GM18498 (cell line): ENCODE data around the gene B3GAT3.
"Not testable (repeated sequence)": the region's sequence is repeated elsewhere in the genome, so short reads cannot be mapped to it uniquely, and the experiment has no call there.

Experiments used
- ATAC-seq: cut with Tn5 transposase; IDR thresholded peaks from one replicate; pipeline ENCODE4 v1.9.1; 2021; ENCODE audit warnings: mild to moderate bottlenecking, moderate library complexity; ENCODE audit not compliant: unreplicated experiment

The B3GAT3 gene

DNA sequence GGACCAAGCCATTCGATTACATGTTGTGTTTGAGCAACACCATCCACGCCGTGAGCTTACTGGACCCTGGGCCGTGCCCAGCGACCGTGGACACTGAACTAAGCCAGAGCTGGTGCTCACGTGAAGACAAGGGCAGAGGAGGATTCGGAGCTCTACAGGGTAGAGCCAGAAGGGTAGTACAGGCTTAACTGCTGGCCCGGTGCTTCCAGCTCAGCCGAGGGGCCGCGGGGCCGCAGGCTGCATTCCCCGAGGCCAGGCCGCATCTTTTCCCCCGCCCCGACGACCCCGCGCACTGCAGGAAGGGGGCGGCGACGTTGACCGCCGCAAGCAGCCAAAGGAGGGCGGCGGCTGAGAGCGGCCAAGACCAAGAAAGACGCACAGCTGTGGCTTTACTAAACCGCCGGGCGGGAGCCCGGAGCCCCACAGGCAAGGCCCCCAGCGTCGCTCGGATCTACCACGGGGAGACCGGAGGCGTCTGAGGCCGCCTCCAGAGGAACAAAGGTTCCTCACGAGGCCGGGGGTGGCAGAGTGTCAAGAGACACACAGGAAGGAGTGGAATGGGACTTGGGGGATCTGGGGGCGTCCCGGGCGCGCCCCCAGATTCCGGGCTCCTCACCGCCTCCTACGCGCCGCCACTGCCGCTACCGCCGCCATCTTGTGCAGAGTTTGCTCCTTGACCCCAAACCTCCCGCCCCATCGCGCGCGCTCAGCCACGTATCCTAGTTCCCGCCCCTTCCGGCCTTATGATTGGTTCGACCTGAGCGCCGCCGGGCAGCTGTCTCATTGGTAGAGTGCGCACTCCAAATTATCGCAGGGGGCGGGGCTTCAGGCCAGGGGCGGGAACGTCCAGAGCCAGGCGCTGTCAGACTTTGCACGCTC, 24.4 kb upstream of the B3GAT3 start, which contains the start of gene GANAB:
Gene GANAB, minus strand, starts transcription at position 668 of the 879 bp plus-strand sequence. Its CDS starts 14 bp downstream, at position 654.
- peak; percentile 87 for ATAC-seq

DNA sequence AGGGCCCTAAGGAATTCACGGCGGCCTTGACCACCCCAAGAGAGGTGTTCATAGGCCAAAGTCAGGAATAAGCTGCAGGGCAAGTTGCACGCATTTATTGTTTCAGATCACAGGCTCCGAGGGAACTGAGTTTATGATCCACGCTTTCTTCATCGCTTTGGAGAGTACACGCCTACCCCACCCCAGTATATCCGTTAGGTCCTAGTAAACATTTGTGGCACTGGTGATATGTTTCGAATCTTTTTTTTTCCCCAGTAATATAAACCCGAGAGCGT, 23.8 kb upstream of the B3GAT3 start:
- ATAC-seq: no peak

DNA sequence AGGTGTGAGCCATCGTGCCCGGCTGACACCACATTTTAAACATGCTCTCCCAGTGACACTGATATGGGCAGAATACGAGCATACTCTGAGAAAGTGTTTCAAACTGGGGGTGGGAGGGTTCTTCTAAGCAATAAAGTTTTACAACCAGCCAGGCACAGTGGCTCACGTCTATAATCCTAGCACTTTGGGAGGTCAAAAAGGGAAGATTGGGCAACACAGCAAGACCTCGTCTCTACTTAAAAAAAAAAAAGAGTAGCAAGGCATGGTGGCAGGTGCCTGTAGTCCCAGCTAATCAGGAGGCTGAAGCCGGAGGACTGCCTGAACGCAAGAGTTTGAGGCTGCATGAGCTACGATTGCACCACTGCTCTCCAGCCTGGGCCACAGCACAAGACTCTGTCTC, 22.4 kb upstream of the B3GAT3 start:
- ATAC-seq: no peak

DNA sequence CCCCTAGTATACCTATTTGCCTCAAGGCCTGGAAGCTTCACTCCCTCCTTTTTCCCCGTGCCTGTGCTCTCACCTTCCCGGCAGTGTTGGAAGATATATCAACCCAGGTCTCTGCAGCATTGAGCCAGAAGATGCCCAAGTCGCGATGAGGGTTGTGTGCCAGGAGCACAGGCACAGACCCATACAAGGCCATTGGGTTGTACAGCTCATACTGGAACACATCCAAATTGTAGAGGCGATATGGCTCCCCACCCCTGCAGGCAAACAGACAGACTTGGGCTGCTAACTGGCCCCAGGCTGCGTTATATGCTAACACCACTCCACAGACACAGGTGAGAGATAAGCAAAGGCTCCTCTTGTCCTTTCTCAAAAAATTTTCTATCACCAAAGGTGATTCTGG, 10.7 kb upstream of the B3GAT3 start:
- ATAC-seq: no peak

DNA sequence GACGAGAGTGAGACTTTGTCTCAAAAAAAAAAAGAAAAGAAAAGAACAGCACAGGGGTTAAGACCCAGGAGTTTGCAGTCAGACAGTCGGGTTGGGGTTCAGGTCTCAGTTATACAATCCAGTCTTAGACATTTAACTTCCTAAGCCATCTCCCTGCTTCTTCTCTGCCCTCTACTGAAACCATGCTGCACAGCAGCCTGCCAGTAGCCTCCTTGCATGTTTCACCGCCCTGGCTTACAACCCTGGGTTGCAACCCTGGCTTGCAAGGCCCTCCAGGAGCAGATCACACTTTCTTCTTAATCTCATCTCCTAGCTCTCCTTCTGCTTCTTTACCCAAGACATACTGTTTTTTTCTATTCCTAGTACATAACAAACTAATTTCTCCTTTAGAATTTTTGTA, 5.9 kb upstream of the B3GAT3 start:
- ATAC-seq: no peak

DNA sequence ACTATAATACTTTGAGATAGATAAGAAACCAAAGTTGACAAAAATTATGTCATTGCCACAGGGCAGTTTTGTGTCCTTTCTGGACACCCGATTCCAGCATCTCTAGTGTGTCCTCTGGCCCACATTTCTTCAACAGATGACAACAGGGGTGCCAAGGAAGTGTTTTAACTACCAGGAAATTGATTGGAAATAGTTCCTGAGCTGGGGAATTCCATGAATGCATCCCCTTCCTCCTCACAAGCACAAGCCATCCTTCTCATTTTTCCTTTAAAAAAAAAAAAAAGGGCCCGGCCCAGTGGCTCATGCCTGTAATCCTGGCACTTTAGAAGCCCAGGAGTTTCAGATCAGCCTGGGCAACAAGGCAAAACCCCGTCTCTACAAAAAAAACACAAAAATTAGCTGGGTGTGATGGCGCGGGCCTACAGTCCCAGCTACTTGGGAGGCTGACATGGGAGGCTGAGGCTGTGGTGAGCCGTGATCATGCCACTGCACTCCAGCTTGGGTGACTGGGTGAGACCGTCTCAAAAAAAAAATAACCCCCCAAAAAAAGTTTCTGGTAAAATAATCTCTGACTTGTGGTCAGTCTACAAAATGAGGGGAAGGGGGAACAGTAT, 797 bp upstream of the B3GAT3 start:
- no peak for ATAC-seq

DNA sequence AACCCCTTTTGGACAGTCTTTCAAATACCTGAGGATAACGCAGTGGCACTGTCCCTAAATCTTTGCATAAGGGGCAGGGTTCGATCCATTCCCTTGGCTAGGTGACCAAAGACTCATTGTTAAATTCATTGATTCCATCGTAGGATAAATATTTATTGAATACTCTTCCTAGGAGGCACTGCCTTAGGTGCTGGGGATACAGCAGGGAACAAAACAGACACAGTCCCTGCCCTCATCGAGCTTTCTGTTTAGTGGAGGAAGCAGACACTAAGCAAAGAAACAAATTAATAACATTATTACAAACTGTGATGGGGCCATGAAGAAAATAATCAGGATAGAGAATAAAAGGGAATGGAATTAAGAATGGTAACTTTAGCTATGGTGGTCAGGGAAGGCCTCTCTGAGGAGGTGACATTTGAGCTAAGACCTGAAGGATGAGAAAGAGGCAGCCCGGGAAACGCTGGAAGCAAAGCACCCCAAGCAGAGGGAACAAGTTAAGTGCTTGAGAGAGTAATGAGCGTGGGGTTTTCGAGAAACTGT, 689 bp downstream of the B3GAT3 start:
- ATAC-seq: no peak

DNA sequence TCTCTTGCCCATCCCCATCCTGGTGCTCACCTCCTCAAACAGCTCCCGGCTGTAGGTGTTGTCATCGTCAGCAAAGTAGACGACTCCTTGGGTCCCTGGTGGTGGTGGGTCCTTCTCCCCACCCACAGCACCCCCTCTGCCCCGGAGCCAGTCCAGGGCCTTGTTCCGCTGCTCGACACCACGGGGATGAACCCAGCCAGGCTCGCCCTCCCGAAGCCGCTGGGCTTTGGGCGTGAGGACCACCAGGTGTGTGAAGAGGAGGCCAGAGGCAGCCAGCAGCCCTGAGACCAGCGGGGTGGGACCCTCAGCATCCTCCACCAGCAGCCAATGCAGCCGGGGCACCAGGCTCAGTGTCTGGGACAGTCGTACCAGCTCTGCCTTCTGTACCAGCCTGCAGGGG, 4.8 kb downstream of the B3GAT3 start:
- ATAC-seq: not testable (repeated sequence)

DNA sequence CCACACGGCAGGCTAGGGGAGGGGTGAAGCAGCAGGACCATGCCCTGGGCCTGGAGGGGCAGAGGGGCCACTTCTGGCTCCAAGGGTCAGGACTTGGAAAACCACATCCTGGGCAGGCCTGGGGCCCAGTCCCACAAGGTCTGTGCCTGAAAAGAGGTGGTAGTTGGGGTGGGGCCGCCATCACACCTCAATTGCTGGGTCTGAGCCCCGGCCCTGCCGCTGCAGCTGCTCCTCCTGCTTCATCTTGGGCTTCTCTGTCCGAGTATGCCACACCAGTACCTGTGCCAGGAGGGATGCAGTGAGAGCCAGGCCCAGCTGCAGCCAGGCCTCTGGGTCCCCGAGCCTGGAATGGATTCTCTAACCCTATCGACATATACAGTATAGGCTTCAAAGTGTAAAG, 6.3 kb downstream of the B3GAT3 start:
- no peak for ATAC-seq

DNA sequence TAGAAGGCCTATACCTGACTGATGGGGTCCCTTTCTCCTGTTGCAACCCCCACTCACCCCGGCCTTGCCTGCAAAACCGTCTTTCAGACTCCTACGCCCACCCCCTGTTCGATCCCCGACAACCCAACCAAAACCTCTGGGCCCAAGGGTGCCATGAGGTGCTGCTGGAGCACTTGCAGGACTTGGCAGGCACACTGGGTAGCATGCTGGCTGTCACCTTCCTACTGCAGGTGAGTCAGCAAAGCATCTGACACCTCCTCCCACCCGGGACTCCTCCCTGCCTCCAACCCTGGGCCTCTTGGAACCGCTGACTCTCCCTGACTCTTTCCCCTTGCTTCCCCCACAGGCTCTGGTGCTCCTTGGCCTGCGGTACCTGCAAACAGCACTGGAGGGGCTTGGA, 7.5 kb downstream of the B3GAT3 start:
- ATAC-seq: no peak

DNA sequence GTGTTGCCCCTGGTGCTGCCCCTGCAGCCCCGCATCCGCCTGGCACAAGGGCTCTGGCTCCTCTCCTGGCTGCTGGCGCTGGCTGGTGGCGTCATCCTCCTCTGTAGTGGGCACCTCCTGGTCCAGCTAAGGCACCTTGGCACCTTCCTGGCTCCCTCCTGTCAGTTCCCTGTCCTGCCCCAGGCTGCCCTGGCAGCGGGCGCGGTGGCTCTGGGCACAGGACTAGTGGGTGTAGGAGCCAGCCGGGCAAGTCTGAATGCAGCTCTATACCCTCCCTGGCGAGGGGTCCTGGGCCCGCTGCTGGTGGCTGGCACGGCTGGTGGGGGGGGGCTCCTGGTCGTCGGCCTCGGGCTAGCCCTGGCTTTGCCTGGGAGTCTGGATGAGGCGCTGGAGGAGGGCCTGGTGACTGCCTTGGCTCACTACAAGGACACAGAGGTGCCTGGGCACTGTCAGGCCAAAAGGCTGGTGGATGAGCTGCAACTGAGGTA, 8.5 kb downstream of the B3GAT3 start:
- no peak for ATAC-seq

DNA sequence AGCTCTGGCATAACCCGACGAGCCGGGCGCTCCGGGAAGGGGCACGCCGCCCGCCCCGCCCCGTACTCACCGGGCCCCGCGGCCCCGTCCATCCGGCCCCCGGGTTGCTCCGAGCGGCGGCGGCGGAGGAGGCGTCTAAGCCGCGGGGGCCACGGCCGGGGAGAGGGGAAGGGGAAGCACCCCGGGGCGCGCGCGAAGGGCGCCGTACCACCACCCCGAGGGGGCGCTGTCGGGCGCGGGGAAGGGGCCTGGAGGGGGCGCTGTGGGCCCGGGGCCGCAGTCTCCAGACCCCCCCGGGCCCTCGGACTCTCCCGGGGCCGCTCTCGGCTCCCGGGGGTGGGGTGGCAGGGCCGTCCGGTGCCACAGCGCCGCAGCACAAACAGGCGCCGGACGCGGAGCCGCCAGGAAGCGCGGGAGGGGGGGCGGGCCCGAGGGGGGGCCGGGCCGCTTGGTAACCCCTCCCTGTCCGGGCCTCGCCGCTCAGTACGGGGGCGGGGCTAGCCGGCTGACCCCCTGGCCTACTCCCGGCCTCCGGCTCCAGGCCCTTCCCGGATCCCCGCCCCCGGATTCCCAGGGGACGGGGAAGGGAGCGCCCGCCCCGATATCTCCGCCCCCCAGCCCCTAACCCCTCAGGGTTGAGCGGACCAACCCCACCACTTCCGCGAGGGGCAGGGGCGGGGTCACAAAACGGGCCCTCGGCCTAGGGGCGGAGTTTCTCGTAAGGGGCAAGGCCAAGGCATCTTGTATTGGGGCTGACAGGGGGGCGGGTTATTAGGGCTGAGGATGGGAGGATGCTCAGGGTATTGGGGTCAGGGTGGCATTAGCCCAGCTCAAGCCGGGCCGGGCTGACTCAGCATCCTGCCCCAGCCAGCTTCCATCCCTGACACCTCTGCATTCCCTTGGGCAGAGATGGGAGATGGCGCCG, 9.2 kb downstream of the B3GAT3 start, which contains the start of the genes EML3 and ROM1:
Gene EML3, minus strand, starts transcription at position 410 of the 925 bp plus-strand sequence. Its CDS starts 318 bp downstream, at position 92.
Gene ROM1, plus strand, starts transcription at position 892 of the 925 bp plus-strand sequence. Its CDS starts 25 bp downstream, at position 917.
- peak; percentile 70 for ATAC-seq

DNA sequence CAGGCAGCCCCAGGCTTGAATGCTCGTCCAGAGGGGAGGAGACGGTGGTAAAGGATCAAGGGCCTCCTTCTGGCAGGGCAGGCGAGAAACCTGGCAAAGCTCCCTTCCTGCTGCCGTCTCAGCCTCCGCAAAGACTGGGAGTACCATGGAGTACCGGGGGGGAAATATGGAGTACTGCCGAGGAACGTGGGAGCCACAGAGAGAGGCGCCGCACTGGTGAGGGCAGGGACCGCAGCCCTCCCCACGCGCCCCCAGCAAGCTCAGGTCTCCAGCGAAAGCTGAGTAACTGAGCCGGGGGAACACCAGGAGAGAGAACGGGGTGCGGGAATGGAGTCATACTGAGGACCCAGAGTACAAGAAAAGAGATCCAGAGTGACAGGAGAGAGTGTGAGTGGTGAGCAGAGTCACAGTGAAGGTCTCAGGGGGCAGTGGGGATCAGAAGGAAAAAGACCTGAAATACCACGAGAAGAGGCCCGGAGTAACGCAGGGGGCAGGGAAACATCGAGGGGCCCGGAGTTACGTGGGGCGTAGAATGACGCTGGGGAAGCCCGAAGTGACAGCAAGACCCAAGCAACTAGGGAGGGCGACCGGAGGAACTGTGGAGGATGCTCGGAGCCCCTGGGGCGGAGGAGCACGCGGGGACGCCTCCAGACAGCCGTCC, 10.0 kb downstream of the B3GAT3 start:
- peak; percentile 30 for ATAC-seq

DNA sequence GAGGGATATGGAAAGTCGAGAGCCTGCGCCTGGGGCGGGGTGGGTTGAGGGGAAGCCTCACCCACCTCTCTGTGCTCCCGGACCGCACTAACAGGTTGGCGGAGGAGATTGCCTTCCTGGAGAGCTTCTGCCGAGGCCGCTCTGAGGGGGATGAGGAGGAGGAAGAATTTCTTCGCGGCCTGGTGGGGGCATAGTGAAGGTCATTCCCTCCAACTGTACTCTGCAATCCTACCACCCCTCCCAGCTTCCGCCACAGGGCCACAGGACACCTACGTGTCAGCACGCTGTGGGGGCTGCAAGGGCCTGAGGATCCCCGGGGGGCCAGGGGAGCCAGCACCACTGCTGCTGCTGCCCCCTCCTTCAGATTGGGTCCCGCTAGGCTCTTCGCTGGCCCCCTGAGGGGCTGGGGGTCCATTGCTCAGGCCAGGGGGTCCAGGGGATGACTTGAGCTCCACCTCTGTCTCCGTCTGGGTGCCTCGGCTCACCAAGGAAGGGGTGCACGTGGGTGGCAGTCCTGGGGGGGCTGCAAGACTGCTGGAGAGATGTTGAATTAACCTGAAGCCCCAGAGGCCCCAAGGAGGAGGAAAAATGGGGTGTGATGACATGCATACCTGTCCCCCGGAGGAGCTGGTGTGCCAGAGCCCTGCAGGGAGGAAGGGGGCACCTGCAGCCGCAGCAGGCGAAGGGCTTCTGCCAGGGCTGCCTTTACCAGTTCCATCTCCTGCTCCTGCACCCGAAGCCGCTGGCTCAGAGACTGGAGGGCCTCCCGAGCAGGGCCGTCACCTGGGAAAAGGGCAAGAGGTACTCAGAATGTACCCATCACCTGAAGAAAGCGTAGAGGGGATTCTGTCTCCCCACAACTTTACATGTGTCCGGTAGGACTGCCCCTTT, 10.7 kb downstream of the B3GAT3 start:
- no peak for ATAC-seq

DNA sequence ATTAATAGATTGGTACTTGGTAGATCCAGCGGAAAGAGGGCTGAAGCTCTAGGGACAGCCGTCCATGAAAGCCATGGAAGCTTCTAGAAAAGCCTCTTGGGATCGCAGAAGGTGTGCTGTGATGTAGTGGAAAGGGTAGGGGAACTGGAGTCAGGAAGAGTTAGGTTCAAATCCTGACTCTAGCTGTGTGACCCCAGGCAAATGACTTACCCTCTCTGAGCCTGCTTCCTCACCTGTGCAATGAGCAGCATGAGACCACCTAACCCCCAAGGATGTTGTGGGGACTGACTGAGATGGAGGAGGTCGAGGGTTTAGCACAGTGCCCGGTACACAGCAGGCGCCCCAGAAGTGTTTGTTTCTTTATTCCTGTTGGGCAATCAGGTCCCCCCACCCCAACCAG, 11.4 kb downstream of the B3GAT3 start:
- no peak for ATAC-seq

DNA sequence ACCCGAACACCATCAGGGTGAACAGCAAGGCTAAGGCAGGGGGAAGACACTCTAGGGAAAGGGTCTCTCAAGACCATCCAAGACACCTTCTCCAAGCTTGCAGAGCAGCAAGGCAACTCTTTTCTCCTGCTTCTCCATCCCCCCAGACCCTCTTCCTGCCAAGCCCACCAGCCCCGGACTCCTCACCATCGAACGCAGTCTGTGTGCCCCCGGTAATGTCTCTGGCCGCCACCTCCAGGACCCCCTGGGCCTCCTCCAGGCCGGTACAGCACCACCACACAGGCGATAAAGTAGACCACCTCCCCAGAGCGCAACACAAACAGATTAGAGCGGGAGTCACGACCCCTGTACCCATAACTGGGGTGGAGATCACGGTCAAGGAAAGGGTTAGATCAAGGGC, 13.0 kb downstream of the B3GAT3 start:
- no peak for ATAC-seq

DNA sequence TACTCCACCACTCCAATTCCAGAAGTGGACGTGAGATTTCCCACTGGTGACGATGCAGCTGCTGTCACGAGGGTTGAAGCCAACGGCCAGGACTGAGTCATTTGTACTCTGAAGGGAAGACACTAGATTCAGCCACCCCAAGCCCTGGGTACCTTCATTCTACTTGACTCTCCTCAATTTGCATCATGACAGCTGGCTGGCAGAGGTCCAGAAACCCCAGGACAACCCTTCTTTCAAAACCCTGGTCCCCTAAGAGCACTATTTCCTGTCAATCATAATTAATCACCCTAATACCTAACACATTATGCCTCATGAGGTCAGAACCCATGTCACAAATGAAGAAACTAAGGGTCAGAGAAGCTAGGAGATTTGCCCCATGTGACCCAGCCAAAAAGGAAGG, 14.1 kb downstream of the B3GAT3 start:
- no peak for ATAC-seq

DNA sequence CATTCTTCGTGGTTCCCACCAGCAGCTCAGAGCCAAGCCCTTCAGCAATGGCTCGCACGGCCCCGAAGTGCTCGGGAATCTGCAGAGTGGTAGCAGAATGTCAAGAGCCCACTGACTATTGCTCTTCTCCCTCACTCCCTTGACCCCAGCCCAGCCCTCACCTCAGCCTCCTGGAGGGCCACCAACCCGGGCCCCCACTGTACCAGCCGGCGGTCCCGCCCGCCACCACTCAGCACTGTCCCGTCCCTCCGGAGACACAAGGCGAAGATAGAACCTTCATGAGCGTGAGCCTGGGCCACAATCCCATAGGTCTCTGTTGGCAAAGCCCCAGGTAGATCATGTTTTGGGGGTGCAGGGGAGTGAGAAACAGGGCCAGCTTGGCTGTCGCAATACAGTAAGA, 15.9 kb downstream of the B3GAT3 start:
- no peak for ATAC-seq

DNA sequence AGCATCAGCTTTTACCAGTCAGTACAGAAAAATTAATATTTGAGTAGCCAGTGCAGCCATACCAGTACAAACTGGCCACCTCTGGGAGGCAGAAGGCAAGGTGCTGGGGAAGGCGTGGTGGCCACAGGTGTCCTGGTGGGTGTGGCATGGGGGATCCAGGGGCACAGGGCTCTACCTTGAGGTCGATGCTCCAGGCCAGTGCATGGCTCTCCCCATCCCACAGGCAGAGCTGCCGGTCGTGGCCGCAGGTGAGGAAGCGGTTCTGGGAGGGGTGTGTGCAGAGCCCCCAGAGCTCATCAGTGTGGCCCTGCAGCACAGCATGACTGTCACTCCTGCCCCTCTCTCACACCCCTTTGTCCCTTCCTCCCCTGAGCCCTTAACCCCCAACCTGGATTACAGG, 16.3 kb downstream of the B3GAT3 start:
- no peak for ATAC-seq
